GM21576 (cell line): ENCODE data around the gene BCAR3.

ENCODE experiments used
- ATAC-seq: cut with Tn5 transposase; IDR thresholded peaks from one replicate; pipeline ENCODE4 v1.9.1; 2021; ENCODE audit warnings: mild to moderate bottlenecking, moderate library complexity; ENCODE audit not compliant: unreplicated experiment

BCAR3 gene

DNA sequence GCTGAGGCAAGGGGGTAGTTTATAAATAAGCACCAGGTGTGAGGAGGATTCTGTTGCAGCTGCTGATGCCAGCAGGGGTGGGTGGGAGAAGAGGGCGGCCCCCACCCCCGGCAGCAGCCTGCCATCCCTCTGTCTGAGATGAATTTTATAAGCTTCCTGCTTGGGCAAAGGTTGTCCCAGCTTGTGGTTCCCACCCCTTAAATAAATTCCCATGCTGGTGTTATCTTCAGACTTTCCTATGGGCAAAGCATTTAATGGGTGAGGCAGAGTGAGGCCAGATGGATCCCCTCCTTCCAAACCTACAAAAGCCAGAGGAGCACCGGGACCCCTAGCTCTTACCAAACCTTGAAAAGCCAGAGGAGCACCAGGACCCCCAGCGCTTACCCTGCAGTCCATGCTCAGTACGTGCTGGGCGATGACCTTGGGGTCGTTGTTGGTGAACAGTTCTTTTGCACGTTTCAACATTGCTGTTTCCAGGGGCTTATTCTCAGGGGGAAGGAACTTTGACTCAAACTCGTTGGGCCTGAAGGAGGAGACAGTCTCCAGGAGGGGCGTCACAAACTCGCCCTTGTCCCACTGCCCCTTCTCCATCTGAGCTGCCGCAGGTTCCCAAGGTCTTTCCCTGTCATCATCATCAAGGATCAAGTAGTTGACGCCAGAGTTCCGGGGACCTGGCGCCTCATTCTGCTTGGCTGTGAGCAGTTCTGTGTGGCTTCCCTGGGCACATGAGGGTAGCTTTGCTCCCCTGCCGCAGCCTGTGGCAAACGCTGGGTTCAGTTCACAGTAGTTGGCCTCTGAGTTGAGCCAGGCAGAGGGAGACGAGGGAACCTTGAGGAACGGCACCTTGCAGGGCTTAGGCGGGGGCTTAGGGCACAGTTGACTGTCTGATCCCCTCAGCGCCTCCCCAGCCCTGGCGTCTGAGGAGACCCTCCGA lies 99.5 kb downstream of the BCAR3 start:
- ATAC-seq, result no peak

DNA sequence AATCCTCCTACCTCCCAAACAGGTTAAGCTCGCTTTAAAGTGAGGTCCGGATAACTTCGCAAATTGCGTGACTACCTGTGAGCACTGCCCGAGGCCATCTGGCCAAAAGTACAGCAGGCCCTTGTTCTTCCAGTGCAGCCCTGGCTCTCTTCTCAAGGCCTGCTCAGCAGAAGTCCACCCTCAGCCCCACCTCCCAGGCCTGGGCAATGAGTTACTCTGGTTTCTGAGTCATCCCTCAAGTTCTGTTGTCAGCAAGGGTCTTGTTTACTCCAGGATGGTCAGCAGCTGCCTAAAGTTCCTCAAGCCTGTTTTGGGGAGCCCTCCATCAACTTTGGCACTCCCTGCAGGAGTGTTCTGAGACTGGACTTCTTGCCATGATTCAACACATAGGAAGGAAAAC lies 101.7 kb downstream of the BCAR3 start:
- no peak for ATAC-seq

DNA sequence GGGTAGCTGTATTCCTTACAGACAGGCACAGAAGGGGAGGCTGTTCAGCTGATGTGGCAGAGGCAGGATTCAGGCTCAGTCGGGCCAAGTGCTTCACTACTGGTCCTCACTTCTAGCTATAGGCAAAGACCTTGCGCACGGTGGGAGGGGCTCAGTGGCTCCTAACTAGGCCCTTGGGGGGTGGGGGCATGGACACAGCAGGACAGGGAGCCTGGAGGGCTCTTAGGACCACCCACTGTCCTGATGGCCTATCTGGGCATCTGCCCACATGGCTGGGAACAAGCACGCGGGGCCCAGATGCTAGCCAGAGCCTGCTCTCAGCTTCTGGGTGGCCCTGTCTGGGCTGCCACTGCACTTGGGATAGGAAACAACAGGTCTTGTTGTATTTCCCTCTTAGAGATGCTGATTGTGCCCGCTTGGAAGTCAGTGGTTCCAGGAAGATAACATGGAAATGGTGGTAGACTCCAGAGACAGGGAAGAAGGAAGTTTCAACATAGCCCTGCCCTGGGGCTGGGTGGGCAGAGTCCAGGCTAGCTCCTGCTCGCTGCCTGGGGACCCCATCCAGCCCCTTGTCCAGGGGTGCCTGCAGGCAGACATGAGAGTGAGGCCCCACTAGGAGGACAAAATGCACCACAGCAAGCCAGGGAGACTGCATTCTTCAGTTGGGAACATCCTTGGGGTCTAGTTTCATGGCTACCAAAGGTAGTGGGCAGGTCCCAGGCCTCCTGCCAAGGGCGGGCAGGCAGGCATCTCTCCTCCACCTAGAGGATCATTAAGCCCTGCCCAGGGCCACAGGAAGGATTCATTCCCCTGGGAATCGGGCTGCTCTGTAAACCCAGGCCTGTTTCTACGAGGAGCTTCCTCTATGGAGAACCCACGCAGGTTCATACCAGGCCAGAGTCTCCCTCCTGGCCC lies 102.5 kb downstream of the BCAR3 start:
- no peak for ATAC-seq

DNA sequence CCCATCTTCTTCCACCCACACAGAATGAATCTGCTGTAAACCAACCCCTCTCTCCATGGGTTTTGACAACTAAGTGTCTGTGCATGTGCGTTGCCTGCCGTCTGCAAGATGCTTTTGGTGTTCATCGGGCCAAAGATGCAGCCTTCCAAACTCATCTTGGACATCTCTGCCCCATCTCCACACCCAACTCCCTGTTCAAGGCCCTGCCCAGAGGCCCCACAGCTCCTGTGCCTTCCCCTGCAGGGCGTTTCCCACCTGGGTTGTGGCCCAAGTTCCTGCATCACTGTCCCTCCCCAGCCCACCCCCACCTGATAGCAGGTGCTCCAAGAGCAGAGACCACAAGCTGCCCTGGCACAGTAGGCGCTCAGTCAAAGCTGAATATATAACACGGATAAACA lies 103.2 kb downstream of the BCAR3 start:
- no peak for ATAC-seq

DNA sequence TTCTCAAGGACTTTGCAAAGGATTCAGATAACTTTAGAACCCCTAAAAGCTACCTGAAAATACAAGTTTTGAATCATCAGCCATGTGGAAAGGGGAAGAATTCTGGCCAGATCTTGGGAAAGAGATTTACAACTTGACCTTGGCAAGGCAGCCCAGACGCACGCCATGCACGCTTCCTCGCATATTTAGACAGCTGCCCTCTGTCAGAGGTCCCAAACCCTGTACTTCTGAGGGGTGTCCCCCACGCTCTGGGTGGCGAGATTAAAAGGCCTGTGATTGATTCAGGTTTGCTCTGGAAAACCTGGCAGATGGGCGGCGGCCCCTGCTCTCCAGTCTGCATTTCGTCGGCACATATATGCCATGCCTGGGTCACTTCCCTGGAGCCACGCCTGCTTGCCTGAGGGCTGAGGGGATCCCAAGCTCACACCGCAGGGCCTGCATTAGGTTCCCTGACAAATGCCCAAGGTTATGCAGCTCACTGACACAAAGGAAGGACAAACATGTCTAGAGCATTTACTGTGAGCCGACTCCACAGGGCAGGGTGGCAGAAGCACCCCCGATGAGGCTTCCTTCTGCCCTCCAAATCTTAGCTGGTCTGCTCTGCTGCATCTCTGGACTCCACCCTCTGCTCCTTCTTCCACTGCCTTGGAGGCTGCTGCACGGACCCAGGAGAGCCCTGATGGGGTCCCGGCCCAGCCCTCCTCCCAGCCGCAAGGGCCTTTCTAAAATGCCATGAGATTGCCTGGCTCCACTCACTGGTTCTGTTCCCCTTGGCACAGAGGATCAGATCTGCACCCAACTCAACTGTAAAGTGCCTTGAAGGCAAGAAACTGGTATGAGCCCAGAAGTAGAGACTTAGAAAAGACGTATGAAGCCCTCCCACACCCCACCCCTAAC lies 103.9 kb downstream of the BCAR3 start:
- ATAC-seq, result no peak

DNA sequence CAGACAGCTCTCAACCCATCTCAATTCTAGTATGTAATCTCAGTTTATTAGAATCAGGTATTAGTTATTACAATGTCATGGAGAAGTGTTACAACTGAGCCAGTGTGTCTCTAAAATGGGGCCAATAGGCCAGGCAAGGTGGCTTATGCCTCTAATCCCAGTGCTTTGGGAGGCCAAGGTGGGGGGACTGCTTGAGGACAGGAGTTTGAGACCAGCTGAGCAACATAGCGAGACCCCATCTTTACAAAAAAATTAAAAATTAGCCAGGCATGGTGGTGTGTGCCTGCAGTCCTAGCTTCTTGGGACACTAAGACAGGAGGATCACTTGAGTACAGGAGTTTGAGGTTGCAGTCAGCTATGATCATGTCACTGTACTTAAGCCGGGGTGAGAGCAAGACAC lies 104.9 kb downstream of the BCAR3 start:
- ATAC-seq, result no peak

DNA sequence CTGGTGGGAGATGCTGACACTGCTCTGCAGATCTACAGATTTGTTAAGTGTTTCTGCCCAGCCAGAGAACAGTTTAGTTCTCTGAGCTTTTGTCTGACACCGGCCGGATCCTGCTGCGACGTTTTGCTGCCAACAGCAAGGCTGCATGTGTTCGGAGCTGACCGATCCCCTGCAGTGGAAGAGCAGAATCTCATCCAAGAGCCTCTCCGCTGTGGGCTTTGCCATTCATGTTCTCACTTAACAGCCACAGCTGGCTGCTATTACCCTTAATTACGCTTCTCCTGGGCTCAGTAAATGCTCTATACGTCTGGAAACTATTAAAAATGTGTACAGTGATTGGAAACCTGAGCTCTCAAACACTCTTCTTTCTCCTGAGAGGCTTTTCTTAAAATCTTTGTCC lies 105.3 kb downstream of the BCAR3 start:
- no peak for ATAC-seq

DNA sequence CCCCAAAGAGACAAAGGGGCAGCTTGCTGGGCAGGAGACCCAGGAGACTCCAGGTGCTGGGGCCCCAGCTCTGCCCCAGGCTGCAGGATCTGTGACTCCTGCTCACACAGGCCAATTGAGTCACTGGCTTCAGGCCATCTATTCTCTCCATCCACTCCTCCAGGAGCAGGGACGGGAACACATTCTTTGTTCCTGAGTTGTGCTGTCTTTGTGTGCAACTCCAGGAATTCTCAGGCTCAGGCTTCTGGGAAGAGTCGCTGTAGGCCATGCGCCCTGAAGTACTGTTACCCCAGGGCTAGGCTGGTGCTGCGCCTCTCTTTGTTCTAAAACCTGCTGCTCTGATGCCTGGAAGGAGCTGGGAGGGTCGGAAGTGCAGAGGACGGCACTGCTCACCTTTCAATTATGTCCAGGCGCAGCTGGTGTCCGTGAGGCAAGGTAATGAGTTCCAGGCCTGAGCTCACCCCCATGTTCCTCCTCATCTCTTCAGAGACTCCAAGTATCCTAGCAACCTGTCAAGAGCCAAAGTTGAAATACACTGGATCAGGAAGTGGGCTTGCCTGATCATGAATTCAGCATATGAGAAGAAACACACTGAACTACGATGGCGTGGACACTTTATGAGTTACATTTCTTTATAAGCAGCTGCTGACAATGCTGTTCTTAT lies 105.9 kb downstream of the BCAR3 start:
- ATAC-seq, result no peak

DNA sequence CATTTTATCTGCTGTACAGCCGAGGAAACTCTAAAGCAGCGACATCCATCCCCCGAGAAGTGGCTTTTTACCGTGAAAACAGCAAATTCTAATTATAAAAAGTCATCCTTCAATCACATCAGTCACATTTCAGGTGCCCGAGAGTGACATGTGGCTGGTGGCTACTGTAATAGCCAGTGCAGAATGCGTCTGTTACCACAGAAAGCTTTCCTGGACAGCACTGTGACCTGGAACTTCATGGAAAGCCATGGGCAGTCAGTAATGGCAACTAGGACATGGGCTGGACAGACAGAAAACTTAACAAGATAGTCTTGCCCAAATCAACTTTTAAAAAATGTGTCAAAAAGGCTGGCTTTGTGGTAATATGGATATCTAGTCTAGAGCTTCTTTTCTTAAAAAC lies 106.6 kb downstream of the BCAR3 start:
- ATAC-seq, result no peak

DNA sequence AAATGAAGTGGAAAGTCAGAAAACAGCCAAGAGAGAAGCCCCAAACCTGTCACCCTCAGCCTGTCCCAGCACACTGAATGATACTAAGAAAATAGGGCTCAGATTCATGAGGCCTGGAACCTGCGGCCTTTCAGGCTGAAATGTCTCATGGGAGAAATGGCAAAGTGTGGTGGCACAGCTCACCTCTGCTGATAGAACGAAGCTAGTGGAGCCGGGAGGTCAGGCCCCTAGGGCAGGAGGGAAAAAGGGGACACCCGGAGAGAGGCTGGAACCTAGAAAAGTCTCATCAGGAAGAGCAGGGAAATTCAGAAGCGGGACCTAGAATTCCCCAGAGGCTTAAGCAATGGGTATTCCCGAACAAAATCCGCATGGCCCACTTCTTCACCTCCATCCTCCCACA lies 107.1 kb downstream of the BCAR3 start:
- no peak for ATAC-seq

DNA sequence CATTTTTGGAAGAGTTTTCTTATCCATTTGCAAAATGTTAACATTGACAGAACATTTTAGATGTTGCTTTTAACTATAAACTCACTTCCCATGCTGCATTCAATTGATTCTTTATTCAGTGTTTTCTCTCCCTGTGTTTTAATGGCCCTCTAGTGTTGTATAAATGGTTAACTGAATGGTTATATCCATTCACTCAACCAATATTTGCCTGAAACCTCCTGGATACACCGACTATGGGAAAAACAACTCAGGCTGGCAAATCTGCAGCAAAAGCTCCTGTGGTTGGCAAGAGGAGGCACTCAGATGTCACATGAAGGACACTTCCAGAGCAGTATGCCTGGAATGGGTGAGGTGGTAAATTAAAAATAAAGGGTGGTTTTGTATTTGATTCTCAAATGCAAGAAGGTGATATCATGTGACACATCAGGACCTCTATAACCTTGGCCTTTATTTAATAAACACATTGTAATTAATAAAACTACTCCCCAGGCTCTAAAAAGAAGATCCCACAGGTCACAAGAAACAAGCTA lies 107.6 kb downstream of the BCAR3 start:
- no peak for ATAC-seq

DNA sequence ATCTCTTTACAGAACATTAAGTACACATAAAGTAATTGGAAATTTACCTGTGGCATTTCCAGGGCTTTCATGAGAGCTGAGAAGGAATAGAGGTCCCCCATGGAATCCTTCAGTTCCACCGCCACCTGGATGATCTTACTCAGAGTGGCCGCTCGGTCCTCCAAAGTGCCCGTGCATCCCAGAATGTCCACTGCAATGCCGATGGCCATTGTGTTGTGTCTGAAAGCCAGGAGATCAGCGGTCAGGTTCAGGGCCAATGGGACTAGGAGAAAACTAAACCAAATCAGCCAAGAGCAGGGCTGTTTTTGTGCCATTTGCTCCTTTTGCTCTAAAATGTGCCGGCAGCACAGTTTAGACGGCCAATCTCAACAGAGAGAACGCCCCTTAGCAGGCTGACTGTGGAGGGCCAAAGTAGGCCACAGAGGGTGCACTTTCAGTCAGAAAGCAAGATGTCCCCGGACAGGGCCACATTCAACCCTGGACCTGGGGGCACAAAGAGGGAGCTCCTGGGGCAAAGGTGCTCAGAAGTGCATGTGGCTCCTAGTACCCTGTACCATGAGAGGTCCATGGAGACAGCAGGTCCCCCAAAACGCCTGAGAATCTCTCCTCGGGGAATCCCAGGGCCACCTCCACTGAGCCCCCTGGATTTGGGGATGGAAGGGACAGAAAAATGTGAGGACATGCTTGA lies 109.9 kb downstream of the BCAR3 start:
- ATAC-seq, result no peak

DNA sequence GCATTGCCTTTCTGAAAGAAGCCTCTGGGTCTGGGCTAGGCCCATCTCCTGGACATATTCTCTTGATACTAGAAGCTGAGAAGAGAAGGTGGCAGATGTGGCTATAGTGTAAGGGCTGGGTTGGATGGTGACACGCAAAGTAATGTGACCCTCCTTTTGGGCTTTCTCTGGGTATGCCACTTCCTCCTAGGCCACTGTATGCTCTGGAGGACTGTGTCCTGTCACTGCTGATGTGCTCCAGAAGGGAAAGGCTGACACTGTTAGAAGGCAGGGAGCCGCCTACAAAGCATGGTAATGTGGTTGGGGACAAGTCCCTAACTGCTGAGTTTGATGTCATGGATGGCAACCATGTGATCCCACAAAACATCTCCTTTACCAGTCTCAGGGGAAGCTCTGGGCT lies 112.1 kb downstream of the BCAR3 start:
- no peak for ATAC-seq

DNA sequence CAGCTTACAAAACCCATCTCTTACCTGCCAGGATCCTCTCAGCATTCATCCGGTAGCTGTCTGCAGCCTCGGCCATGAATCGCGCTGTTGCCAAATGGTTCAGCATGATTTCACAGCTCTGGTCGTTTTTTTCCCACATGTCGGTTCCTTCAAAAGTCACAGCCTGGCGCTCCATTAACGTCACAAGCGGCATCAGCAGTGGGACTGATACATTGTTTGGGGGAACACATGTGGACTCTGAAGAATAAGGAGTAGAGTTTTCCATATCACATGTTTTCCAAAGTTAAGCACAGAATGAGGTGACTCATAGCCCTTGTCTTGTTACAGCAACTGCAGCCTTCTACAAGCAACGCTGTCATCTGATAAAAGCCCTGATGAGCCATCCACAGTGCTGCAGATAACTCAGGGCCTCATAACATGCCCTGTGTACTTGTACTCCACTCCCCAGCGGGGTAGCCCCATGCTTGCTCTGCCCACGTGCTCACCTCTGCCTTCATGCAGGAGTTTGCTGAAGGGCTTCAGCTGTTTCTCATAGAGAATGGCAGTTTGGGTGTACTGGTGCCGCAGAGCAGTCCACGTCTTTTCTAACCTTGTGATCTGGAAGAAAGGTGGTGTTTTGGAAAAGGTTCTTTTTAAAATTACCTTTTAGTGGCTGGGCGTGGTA lies 114.2 kb downstream of the BCAR3 start:
- ATAC-seq, result no peak

DNA sequence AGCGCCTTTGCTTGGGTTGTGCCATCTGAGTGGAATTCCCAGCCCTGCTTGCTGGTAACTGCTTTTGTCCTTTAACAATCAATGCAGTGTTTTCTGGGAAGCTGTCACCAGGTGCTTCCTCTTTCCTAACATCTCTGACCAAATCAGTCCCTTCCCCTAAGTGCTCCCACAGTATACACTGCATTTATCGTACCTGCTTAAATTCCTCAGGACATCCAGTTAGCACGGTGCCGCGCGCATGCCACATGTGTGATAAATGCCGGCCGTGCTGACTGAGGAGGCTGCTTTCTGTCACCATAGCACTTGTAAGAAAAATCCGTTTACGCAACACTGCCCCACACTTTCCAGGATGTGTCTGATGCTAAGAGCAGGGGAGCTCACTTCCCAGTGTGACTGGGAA lies 115.4 kb downstream of the BCAR3 start:
- no peak for ATAC-seq

DNA sequence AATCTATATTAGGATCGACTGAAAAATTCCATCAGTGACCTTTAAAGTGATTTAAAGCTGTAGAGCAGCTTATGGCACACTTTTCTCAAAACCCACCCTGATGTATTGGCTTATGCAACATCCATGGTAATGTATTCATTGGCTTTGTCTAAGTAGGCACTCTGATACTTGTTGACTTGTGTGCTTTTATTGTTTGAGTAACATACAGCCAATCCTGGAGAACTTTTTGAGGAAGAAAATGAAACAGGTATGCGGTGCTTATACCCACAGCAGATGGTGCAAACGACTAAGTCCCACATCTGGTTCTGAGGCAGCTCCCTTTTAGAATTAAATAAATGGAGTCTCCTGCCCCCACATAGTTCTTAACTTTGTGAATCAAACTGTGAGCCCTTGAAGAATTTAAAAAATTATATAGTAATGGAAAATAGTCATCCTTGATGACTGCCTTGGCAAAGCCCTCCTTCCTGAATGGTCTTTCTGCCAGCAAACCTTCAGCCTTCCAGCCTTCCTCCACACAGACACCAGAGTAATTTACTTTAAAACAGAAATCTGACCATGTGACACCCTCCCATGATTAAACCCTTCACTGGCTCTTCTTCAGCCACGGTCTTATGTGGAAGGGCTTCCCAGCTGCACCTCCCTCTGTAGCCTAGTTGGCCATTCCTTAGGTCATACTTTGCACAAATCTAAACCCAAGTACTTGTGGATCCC lies 116.0 kb downstream of the BCAR3 start:
- ATAC-seq, result no peak

DNA sequence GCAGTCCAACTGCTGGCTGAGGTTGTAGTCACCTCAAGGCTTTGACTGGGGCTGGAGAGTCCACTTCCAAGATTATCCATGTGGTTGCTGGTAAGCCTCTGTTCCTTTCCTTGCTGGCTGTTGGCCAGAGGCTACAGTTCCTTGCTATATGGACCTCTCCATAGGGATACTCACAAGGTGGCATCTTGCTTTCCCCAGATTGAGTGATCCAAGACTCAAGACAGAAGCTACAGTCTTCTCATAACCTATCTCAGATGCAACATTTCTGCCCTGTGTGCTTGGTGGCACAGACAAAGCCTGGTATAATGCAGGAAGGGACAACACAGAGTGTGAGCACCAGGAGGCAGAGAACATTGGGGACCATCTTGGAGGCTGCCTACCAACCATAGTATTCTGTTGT lies 121.9 kb downstream of the BCAR3 start:
- ATAC-seq, result no peak

DNA sequence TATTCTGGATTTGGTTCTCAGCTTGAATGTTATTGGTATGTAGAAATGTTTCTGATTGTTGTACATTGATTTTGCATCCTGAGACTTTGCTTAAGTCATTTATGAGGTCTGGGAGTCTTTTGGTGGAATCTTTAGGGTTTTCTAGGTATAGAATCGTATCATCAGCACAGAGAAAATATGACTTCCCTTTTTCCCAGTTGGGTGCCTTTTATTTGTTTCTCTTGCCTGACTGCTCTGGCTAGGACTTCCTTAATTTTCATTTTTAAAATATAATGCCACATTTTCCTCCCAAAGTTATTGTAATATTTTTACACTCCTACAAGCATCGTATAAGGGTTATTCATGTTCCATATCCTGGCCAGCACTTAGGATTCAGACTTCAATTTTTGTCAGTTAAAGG lies 122.6 kb downstream of the BCAR3 start:
- no peak for ATAC-seq
